ENCODE measurements around the gene JOSD2.

GRCh38 chr19:50551034-50551714 is 40.2 kb upstream of the JOSD2 start:
- TF ChIP-seq, protein P1, sequence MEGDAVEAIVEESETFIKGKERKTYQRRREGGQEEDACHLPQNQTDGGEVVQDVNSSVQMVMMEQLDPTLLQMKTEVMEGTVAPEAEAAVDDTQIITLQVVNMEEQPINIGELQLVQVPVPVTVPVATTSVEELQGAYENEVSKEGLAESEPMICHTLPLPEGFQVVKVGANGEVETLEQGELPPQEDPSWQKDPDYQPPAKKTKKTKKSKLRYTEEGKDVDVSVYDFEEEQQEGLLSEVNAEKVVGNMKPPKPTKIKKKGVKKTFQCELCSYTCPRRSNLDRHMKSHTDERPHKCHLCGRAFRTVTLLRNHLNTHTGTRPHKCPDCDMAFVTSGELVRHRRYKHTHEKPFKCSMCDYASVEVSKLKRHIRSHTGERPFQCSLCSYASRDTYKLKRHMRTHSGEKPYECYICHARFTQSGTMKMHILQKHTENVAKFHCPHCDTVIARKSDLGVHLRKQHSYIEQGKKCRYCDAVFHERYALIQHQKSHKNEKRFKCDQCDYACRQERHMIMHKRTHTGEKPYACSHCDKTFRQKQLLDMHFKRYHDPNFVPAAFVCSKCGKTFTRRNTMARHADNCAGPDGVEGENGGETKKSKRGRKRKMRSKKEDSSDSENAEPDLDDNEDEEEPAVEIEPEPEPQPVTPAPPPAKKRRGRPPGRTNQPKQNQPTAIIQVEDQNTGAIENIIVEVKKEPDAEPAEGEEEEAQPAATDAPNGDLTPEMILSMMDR (conservative IDR thresholded peaks at IDR 0.05 in 1 of 2, IDR thresholded peaks at IDR 0.05 in 1 of 2; ENCODE audit: extremely low read depth in 1 of 2, insufficient read depth in 1 of 2, low read depth in 1 of 2, low read length in 2 of 2), result no peak
- no peak for TF ChIP-seq EZH2 (IDR thresholded peaks at IDR 0.05; ENCODE audit: borderline replicate concordance, low read length)
